DOHH2 (cell line): ENCODE data around the gene ZIC5.

Experiments used
- H3F3A ChIP-seq: fragments of 200-600 bp; sonication (generic), shearing (Covaris generic); 2 replicates; pipeline ENCODE4 v1.6.0; 2016; ENCODE audit warnings: antibody characterized with exemption, mild to moderate bottlenecking; ENCODE audit not compliant: control insufficient read depth, insufficient read depth
- H3K27ac ChIP-seq: fragments of 200-600 bp; sonication (generic); 2 replicates; pipeline ENCODE4 v1.5.1; 2014; ENCODE audit warnings: low read depth, mild to moderate bottlenecking, low read length, moderate library complexity
- H3K27me3 ChIP-seq: fragments of 200-600 bp; sonication (generic); 2 replicates; pipeline ENCODE4 v1.6.1; 2014; ENCODE audit warnings: mild to moderate bottlenecking, low read length, mixed read lengths; ENCODE audit not compliant: control insufficient read depth
- H3K36me3 ChIP-seq: fragments of 200-600 bp; sonication (generic); 2 replicates; pipeline ENCODE4 v1.6.1; 2014; ENCODE audit warnings: mild to moderate bottlenecking, low read length, moderate library complexity, mixed read lengths; ENCODE audit not compliant: control insufficient read depth
- H3K4me1 ChIP-seq: fragments of 200-600 bp; sonication (generic); 2 replicates; pipeline ENCODE4 v1.6.1; 2014; ENCODE audit warnings: mild to moderate bottlenecking, low read length, mixed read lengths; ENCODE audit not compliant: control insufficient read depth
- H3K4me2 ChIP-seq: fragments of 200-600 bp; sonication (generic); 2 replicates; pipeline ENCODE4 v1.6.0; 2014; ENCODE audit warnings: mild to moderate bottlenecking, low read length, moderate library complexity
- H3K4me3 ChIP-seq: fragments of 200-600 bp; sonication (generic); 2 replicates; pipeline ENCODE4 v1.5.1; 2014; ENCODE audit warnings: mild to moderate bottlenecking, low read length, mixed read lengths
- H3K79me2 ChIP-seq: fragments of 200-600 bp; sonication (generic); 2 replicates; pipeline ENCODE4 v1.6.1; 2014; ENCODE audit warnings: mild to moderate bottlenecking, low read length, mixed read lengths; ENCODE audit not compliant: control insufficient read depth
- H3K9me2 ChIP-seq: fragments of 200-600 bp; sonication (generic); replicated peaks from 2 replicates; pipeline ENCODE4 v1.6.1; 2014; ENCODE audit warnings: mild to moderate bottlenecking, low read length, mixed read lengths; ENCODE audit not compliant: control insufficient read depth
- H3K9me3 ChIP-seq: fragments of 200-600 bp; sonication (generic); 2 replicates; pipeline ENCODE4 v1.6.1; 2014; ENCODE audit warnings: antibody characterized with exemption, low read length, mixed read lengths; ENCODE audit not compliant: control insufficient read depth, insufficient read depth
- H4K20me1 ChIP-seq: fragments of 200-600 bp; sonication (generic); 2 replicates; pipeline ENCODE4 v1.6.0; 2014; ENCODE audit warnings: low read depth, mild to moderate bottlenecking, antibody characterized with exemption, low read length, moderate library complexity; ENCODE audit not compliant: control insufficient read depth, insufficient read depth
- EZH2phosphoT487 ChIP-seq: fragments of 200-600 bp; sonication (generic); IDR thresholded peaks from 2 replicates; pipeline ENCODE4 v1.6.1; 2017; ENCODE audit warnings: borderline replicate concordance, mild to moderate bottlenecking, antibody characterized with exemption, low read length, moderate library complexity, mixed read lengths
- TF ChIP-seq, protein P1 (sequence below): fragments of 200-600 bp; sonication (generic); IDR thresholded peaks from one replicate; pipeline ENCODE4 v1.5.1; 2014; ENCODE audit warnings: antibody characterized with exemption, mild to moderate bottlenecking, low read depth, low read length; ENCODE audit not compliant: poor library complexity, severe bottlenecking

Gene ZIC5

DNA sequence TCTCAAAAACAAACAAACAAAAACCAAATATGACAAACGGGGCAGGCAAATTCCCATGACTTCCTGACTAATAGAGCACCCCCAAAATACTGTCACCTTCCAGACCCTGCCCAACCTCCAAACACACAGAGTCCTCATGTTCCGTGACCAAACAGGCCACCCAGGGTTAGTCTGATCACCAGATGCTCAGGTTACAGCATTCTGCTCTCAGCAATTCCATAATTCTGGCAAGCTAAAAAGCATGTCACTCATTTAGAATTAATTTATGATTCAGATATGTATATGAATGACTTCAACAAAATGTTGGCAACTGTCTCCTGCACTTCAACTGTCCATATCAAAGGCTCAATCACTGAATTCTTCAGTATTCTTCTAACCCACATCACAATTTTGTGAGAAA is 52.4 kb downstream of the ZIC5 start:
- Histone ChIP-seq H3K9me2 (no peaks in the 10 kb centered on the region), H3K79me2 (no peaks in the 10 kb centered on the region), H3K9me3 (no peaks in the 10 kb centered on the region), H3K4me1 (no peaks in the 10 kb centered on the region), H3F3A (no peaks in the 10 kb centered on the region), H3K27me3 (peaks cover 1% of the 10 kb centered on the region; the same call in 1 of the 2 replicates), H4K20me1 (no peaks in the 10 kb centered on the region), H3K4me3 (no peak overlapping the region), H3K27ac (no peak overlapping the region), H3K36me3 (no peaks in the 10 kb centered on the region), H3K4me2 (no peak overlapping the region)
- TF ChIP-seq EZH2phosphoT487 = no peak
- TF ChIP-seq, protein P1, sequence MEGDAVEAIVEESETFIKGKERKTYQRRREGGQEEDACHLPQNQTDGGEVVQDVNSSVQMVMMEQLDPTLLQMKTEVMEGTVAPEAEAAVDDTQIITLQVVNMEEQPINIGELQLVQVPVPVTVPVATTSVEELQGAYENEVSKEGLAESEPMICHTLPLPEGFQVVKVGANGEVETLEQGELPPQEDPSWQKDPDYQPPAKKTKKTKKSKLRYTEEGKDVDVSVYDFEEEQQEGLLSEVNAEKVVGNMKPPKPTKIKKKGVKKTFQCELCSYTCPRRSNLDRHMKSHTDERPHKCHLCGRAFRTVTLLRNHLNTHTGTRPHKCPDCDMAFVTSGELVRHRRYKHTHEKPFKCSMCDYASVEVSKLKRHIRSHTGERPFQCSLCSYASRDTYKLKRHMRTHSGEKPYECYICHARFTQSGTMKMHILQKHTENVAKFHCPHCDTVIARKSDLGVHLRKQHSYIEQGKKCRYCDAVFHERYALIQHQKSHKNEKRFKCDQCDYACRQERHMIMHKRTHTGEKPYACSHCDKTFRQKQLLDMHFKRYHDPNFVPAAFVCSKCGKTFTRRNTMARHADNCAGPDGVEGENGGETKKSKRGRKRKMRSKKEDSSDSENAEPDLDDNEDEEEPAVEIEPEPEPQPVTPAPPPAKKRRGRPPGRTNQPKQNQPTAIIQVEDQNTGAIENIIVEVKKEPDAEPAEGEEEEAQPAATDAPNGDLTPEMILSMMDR = no peak

DNA sequence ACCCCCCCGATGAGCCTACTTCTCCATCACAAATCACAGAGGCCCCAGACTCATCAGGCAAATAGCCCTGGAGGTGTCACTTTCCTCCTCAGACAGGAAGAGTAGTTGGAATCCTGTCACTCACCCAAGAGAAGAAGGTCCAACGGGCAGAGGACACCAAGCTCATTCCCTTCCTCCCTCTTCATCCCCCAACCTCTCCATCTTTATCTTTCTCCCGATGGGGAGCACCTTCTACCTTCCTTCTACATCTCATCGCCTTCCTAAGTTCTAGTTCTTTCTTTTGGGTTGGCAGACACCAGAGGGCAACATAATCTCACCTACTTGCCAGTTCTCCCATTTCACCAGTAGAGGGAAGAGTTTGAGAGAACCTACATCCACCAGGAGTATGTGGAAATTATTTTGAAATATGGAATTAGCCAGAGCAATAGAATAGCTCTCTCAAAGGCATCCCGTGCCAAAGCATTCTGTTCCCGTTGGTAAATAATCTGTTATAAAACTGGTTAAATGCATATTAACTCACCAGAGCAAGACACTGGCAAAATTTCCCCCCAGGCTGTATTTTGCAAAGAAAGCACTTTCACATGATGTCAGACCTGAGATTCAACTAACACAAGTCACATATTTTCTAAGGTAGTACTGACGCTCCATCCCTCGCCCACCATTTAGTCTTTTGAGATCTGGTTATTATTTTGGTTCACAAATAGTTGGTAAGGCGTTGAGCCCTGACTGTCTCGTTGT is 55.0 kb downstream of the ZIC5 start:
- Histone ChIP-seq H3K27me3 (peaks cover 11% of the 10 kb centered on the region), H3K4me3 (no peak overlapping the region), H3K9me2 (no peaks in the 10 kb centered on the region), H4K20me1 (no peaks in the 10 kb centered on the region), H3K9me3 (no peaks in the 10 kb centered on the region), H3K79me2 (no peaks in the 10 kb centered on the region), H3K4me1 (no peaks in the 10 kb centered on the region), H3K27ac (no peak overlapping the region), H3F3A (no peaks in the 10 kb centered on the region), H3K4me2 (no peak overlapping the region), H3K36me3 (no peaks in the 10 kb centered on the region)
- TF ChIP-seq EZH2phosphoT487 = no peak
- TF ChIP-seq, protein P1 = peak; percentile 97

DNA sequence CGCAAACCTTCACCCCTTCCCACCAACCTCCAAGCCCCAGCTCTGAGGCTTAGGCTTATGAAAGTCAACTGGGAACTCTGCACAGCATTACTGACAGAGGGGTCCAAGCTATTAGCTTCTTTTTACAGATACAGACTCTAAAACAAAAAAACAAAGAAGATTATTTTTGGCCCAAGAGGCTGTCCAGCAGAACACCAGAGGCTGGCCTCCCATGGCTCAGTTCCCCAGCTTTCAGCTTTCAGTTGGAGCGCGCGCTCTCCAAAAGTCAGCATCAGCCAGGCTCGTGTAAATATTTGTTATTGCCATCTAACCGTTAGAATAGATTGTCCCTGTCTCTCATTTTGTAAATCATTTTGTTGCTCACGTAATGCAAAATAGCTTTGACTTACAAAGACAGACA is 58.4 kb downstream of the ZIC5 start:
- Histone ChIP-seq H3K27me3 (peaks cover 31% of the 10 kb centered on the region), H3K79me2 (no peaks in the 10 kb centered on the region), H3K4me2 (no peak overlapping the region), H3F3A (no peaks in the 10 kb centered on the region), H3K27ac (no peak overlapping the region), H3K36me3 (no peaks in the 10 kb centered on the region), H3K4me3 (no peak overlapping the region), H3K9me2 (no peaks in the 10 kb centered on the region), H3K4me1 (no peaks in the 10 kb centered on the region), H4K20me1 (no peaks in the 10 kb centered on the region), H3K9me3 (no peaks in the 10 kb centered on the region)
- TF ChIP-seq, protein P1 = no peak
- TF ChIP-seq EZH2phosphoT487 = no peak
